ENCODE measurements around the gene PBRM1.

DNA sequence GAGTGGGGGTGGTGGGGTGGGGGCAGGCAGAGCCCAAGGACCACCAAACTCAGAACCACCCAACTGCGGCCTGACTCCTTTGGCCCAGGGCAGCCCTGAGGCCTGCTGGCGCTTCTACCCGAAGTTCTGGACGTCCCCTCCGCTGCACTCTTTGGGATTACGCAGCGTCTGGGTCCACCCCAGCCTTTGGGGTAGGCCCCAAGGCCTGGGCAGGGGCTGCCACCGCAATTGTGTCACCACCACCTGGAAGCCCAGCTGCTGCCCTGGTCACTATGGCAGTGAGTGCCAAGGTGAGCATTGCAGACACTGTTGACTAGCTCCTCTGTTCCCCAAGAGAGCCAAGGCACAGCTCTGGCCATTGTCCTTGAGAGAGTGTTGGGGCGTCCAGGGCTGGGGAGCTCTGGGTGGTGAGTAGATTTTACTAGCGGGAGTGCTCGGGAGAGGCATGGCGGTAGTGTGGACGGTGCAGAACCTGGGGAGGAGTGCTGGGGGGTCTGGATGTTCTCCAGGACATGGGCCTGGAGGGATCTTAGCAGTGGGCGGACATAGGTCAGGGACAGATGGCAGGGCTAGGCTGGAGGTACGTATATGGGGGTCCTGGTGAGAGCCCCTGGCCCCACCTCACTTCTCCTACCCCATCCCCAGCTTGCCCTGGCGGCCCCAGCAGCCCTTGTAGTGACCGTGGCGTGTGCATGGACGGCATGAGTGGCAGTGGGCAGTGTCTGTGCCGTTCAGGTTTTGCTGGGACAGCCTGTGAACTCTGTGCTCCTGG, 164.8 kb downstream of the PBRM1 start:
- TF ChIP-seq, protein P1, sequence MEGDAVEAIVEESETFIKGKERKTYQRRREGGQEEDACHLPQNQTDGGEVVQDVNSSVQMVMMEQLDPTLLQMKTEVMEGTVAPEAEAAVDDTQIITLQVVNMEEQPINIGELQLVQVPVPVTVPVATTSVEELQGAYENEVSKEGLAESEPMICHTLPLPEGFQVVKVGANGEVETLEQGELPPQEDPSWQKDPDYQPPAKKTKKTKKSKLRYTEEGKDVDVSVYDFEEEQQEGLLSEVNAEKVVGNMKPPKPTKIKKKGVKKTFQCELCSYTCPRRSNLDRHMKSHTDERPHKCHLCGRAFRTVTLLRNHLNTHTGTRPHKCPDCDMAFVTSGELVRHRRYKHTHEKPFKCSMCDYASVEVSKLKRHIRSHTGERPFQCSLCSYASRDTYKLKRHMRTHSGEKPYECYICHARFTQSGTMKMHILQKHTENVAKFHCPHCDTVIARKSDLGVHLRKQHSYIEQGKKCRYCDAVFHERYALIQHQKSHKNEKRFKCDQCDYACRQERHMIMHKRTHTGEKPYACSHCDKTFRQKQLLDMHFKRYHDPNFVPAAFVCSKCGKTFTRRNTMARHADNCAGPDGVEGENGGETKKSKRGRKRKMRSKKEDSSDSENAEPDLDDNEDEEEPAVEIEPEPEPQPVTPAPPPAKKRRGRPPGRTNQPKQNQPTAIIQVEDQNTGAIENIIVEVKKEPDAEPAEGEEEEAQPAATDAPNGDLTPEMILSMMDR (optimal IDR thresholded peaks at IDR 0.05 in 1 of 3, IDR thresholded peaks at IDR 0.05 in 1 of 3, conservative IDR thresholded peaks at IDR 0.05 in 1 of 3; ENCODE audit: extremely low read depth in 1 of 3, insufficient read depth in 2 of 3, low read length in 3 of 3): no peak
- no peak for TF ChIP-seq EZH2 (IDR thresholded peaks at IDR 0.05; ENCODE audit: low read length)

Measured in keratinocyte (primary cell).